Activated naive CD4-positive, alpha-beta T cell treated with anti-CD3 and anti-CD28 coated beads, Interleukin-2, amount 10 ng/mL, durations not matched to agents 5 hours and 36 hours (primary cell): ENCODE measurements around the gene PYURF. TPM values are rescaled to one million over a fixed set of nuclear protein-coding genes. Genes with fewer than 3 reads are reported as not detected.

Experiments
- total RNA-seq, 2 experiments: library from RNA; stranded (reverse); gene quantifications; one replicate each; pipeline ENCODE4 v1.2.3, GENCODE V29; 2021

PYURF gene, protein sequence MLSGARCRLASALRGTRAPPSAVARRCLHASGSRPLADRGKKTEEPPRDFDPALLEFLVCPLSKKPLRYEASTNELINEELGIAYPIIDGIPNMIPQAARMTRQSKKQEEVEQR
- total RNA-seq: 10 to 100 TPM; 45.2 to 46.5 TPM

DNA sequence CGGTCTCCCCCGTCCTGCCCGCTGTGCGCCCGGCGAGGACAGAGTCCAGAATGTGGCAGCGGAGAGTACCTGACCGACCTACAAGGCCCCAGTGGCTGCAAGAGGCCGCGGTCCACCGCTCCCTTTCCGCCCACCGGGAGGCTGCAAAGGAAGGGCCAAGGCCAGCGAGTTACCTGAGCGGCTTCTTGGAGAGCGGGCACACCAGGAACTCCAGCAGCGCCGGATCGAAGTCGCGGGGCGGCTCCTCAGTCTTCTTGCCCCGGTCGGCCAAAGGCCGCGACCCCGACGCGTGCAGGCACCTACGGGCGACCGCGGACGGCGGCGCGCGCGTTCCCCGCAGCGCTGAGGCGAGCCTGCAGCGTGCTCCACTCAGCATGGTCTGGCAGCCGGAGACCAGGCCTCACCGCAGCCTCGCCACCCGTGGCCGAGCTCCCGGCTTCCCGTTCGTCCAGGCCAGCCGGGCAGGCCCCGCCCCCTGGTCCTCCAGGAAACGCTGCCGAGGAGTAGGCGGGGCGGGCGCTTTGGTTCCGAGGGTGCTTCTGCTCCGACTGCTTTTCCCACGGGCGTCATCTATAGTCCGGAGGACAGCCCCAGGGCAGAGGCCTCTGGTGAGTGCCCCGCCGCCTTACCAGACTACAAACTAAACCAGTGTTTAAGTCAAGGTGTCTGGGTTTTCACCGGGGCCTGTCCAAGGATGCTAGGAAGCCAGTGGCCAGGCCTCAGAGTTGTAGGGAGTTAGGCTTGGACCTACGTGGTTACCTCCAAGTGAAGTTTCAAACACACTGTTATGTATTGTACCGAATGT, at the start of gene PYURF:
Gene PYURF (minus strand): TSS at position 452 of the 805 bp plus-strand sequence. CDS start 76 bp downstream, at position 376.

Other genes with a start within 250 kb of the PYURF start
- gene PPM1K, start 239.2 kb downstream of the PYURF start, total RNA-seq: 10 to 100 TPM; 46.2 to 46.7 TPM
- 10 to 100 TPM in 1 of 2 experiments, 1 to 10 TPM in 1; 8.2 to 10.4 TPM for gene HERC6, start 144.9 kb downstream of the PYURF start, total RNA-seq
- 10 to 100 TPM; 11.6 to 12.7 TPM for gene HERC5, start 66.7 kb downstream of the PYURF start, total RNA-seq
- 10 to 100 TPM; 37.0 to 38.4 TPM for gene HERC3, start 68.7 kb upstream of the PYURF start, total RNA-seq
- 1 to 10 TPM; 3.3 to 3.8 TPM for gene NAP1L5, start 174.1 kb upstream of the PYURF start, total RNA-seq